Neural cell (in vitro differentiated cells): Measurements from ENCODE around the gene UMAD1. TPM values are rescaled to one million over a fixed set of nuclear protein-coding genes. Genes with fewer than 3 reads are reported as not detected.

Experiments used
- H2AFZ ChIP-seq: fragments of 200-600, 300-800 bp; sonication (generic), shearing (Covaris generic); 2 replicates; pipeline ENCODE4 v1.6.0; 2014; ENCODE audit warnings: low read depth, mild to moderate bottlenecking, antibody characterized with exemption, low read length, moderate library complexity
- H3F3A ChIP-seq: fragments of 200-600 bp; shearing (Covaris generic); 2 replicates; pipeline ENCODE4 v1.6.1; 2016; ENCODE audit warnings: mild to moderate bottlenecking, moderate library complexity, mixed read lengths, antibody characterized with exemption, low read length; ENCODE audit not compliant: insufficient read depth, poor library complexity, severe bottlenecking
- H3K27ac ChIP-seq: fragments of 200-600, 300-800 bp; sonication (generic), shearing (Covaris generic); 2 replicates; pipeline ENCODE4 v1.5.1; 2014; ENCODE audit warnings: mild to moderate bottlenecking, low read length, moderate library complexity
- H3K27me3 ChIP-seq: fragments of 300-800, 200-600 bp; sonication (generic), shearing (Covaris generic); 2 replicates; pipeline ENCODE4 v1.6.0; 2014; ENCODE audit warnings: mild to moderate bottlenecking, low read depth, low read length, moderate library complexity; ENCODE audit not compliant: insufficient read depth
- H3K36me3 ChIP-seq: fragments of 300-800, 200-600 bp; sonication (generic), shearing (Covaris generic); 2 replicates; pipeline ENCODE4 v1.5.1; 2014; ENCODE audit warnings: mild to moderate bottlenecking, antibody characterized with exemption, low read length, moderate library complexity; ENCODE audit not compliant: insufficient read depth
- H3K4me2 ChIP-seq: fragments of 300-800, 200-600 bp; sonication (generic), shearing (Covaris generic); 2 replicates; pipeline ENCODE4 v1.6.0; 2014; ENCODE audit warnings: mild to moderate bottlenecking, low read length
- H3K4me3 ChIP-seq: fragments of 300-800, 200-600 bp; sonication (generic), shearing (Covaris generic); 2 replicates; pipeline ENCODE4 v1.5.1; 2014; ENCODE audit warnings: mild to moderate bottlenecking, low read length, moderate library complexity
- H3K79me2 ChIP-seq: fragments of 200-600 bp; shearing (Covaris generic); replicated peaks from 2 replicates; pipeline ENCODE4 v1.6.0; 2014; ENCODE audit warnings: mild to moderate bottlenecking, low read length, moderate library complexity; ENCODE audit not compliant: insufficient read depth
- H3K9ac ChIP-seq: fragments of 300-800, 200-600 bp; sonication (generic), shearing (Covaris generic); 2 replicates; pipeline ENCODE4 v1.6.1; 2016; ENCODE audit warnings: mild to moderate bottlenecking, low read length, mixed read lengths
- H3K9me2 ChIP-seq: fragments of 200-600 bp; shearing (Covaris generic); 2 replicates; pipeline ENCODE4 v1.6.1; 2016; ENCODE audit warnings: mild to moderate bottlenecking, low read length, mixed read lengths; ENCODE audit not compliant: insufficient read depth
- H3K9me3 ChIP-seq: fragments of 200-600, 300-800 bp; sonication (generic), shearing (Covaris generic); 2 replicates; pipeline ENCODE4 v1.6.1; 2016; ENCODE audit warnings: mild to moderate bottlenecking, mixed run types, low read length, moderate library complexity, mixed read lengths
- H4K20me1 ChIP-seq: fragments of 200-600 bp; shearing (Covaris generic); 2 replicates; pipeline ENCODE4 v1.6.1; 2016; ENCODE audit warnings: mild to moderate bottlenecking, mixed run types; ENCODE audit not compliant: insufficient read depth
- CTCF ChIP-seq: fragments of 450-650 bp; IDR thresholded peaks from 2 replicates; pipeline ENCODE4 v1.5.1; 2014; ENCODE audit warnings: antibody characterized with exemption, mild to moderate bottlenecking, moderate library complexity; ENCODE audit not compliant: poor library complexity, severe bottlenecking
- EP300 ChIP-seq: fragments of 450-650 bp; conservative IDR thresholded peaks from 2 replicates; pipeline ENCODE4 v1.6.1; 2014; ENCODE audit warnings: antibody characterized with exemption, mild to moderate bottlenecking, moderate library complexity; ENCODE audit not compliant: poor library complexity, severe bottlenecking
- EZH2 ChIP-seq: fragments of 200-600, 300-800 bp; shearing (Covaris generic), sonication (generic); IDR thresholded peaks from 2 replicates; pipeline ENCODE4 v1.6.1; 2014; ENCODE audit warnings: antibody characterized with exemption, low read length, borderline replicate concordance, mild to moderate bottlenecking; ENCODE audit not compliant: insufficient read depth, poor library complexity, severe bottlenecking
- MXI1 ChIP-seq: fragments of 450-650 bp; conservative IDR thresholded peaks from 2 replicates; pipeline ENCODE4 v1.6.1; 2014; ENCODE audit warnings: antibody characterized with exemption, mild to moderate bottlenecking; ENCODE audit not compliant: poor library complexity, severe bottlenecking
- POLR2AphosphoS5 ChIP-seq: IDR thresholded peaks from 2 replicates; pipeline ENCODE4 v1.6.1; 2012
- RAD21 ChIP-seq: fragments of 450-650 bp; conservative IDR thresholded peaks from 2 replicates; pipeline ENCODE4 v1.6.1; 2014; ENCODE audit warnings: antibody characterized with exemption, mild to moderate bottlenecking, moderate library complexity
- SMC3 ChIP-seq: fragments of 450-650 bp; conservative IDR thresholded peaks from 2 replicates; pipeline ENCODE4 v1.6.1; 2014; ENCODE audit warnings: antibody characterized with exemption, mild to moderate bottlenecking, moderate library complexity; ENCODE audit not compliant: poor library complexity
- TAF1 ChIP-seq: IDR thresholded peaks from 2 replicates; pipeline ENCODE4 v1.6.1; 2012; ENCODE audit warnings: low read depth
- polyA plus RNA-seq: library from polyadenylated mRNA; depleted of rRNA; stranded (reverse); fragments of >200 nt; gene quantifications from 2 replicates; pipeline ENCODE4 v1.2.3, GENCODE V29; 2014
- TF ChIP-seq, protein P1 (sequence below): IDR thresholded peaks from 2 replicates; pipeline ENCODE4 v1.6.1; 2012; ENCODE audit warnings: borderline replicate concordance

Gene UMAD1
- polyA plus RNA-seq, 1 donor from 2014 or later = 14.7 TPM

- no peaks in the 10 kb centered on the region for H3K9me2 ChIP-seq
- H3K27me3 ChIP-seq = no peaks in the 10 kb centered on the region
- H4K20me1 ChIP-seq = no peaks in the 10 kb centered on the region
- H3K4me3 ChIP-seq = no peak overlapping the region
- no peaks in the 10 kb centered on the region for H3K79me2 ChIP-seq
- H3K9me3 ChIP-seq = no peaks in the 10 kb centered on the region
- H3K9ac ChIP-seq = no peak overlapping the region
- H2AFZ ChIP-seq = no peak overlapping the region
- no peak overlapping the region for H3K4me2 ChIP-seq
- no peaks in the 10 kb centered on the region for H3K36me3 ChIP-seq
- no peak overlapping the region for H3K27ac ChIP-seq
- TF ChIP-seq MXI1 = no peak
- no peaks in the 10 kb centered on the region for H3F3A ChIP-seq
Measured at GRCh38 chr7:7699380-7699779, 58.8 kb downstream of the UMAD1 start.

DNA sequence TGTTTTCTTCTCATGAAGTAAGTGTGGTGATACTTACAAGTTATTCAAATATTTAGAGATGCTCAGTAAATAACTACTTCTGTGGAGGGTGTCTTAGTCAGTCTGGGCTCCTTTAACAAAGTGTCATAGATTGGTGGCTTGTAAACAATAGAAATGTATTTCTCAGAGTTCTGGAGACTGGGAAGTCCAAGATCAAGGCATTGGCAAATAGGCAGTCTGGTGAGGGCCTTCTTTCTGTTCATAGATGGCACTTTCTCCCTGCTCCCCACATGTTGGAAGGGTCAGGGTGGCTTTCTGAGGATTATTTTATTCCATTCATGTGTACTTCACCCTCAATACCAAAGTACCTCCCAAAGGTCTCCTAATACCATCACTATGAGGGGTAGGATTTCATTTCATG is 59.4 kb downstream of the UMAD1 start:
- Histone ChIP-seq H3K4me3 (no peak overlapping the region), H3K36me3 (no peaks in the 10 kb centered on the region), H3K9me3 (no peaks in the 10 kb centered on the region), H3F3A (no peaks in the 10 kb centered on the region), H3K9ac (no peak overlapping the region), H3K27me3 (no peaks in the 10 kb centered on the region), H3K4me2 (no peak overlapping the region), H3K79me2 (no peaks in the 10 kb centered on the region), H3K27ac (no peak overlapping the region), H3K9me2 (no peaks in the 10 kb centered on the region), H2AFZ (no peak overlapping the region), H4K20me1 (no peaks in the 10 kb centered on the region)
- TF ChIP-seq EP300 = no peak

DNA sequence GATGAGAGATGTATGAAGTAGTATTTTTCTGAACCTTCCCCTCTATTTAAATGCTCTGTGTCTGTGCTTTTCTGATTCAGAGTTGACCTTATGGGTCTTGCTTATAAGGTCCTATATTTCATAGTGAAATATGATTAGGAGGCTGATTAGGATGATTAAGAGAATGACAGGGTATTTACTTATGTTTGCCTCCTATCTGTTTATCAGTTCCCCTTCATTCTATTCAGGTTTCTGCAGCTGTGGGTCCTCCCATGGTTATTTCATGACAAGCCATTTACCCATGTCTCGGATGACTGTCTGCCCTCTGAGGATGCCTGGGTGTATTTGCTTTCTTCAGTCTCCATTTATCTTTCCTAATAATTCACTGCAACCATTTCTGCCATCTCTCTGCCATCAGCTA is 61.0 kb downstream of the UMAD1 start:
- Histone ChIP-seq H3K4me3 (no peak overlapping the region), H2AFZ (no peak overlapping the region), H3K9me2 (no peaks in the 10 kb centered on the region), H3K36me3 (no peaks in the 10 kb centered on the region), H3K4me2 (no peak overlapping the region), H3K9ac (no peak overlapping the region), H3K79me2 (no peaks in the 10 kb centered on the region), H3F3A (no peaks in the 10 kb centered on the region), H4K20me1 (no peaks in the 10 kb centered on the region), H3K27ac (no peak overlapping the region), H3K9me3 (no peaks in the 10 kb centered on the region), H3K27me3 (no peaks in the 10 kb centered on the region)
- TF ChIP-seq, protein P1, sequence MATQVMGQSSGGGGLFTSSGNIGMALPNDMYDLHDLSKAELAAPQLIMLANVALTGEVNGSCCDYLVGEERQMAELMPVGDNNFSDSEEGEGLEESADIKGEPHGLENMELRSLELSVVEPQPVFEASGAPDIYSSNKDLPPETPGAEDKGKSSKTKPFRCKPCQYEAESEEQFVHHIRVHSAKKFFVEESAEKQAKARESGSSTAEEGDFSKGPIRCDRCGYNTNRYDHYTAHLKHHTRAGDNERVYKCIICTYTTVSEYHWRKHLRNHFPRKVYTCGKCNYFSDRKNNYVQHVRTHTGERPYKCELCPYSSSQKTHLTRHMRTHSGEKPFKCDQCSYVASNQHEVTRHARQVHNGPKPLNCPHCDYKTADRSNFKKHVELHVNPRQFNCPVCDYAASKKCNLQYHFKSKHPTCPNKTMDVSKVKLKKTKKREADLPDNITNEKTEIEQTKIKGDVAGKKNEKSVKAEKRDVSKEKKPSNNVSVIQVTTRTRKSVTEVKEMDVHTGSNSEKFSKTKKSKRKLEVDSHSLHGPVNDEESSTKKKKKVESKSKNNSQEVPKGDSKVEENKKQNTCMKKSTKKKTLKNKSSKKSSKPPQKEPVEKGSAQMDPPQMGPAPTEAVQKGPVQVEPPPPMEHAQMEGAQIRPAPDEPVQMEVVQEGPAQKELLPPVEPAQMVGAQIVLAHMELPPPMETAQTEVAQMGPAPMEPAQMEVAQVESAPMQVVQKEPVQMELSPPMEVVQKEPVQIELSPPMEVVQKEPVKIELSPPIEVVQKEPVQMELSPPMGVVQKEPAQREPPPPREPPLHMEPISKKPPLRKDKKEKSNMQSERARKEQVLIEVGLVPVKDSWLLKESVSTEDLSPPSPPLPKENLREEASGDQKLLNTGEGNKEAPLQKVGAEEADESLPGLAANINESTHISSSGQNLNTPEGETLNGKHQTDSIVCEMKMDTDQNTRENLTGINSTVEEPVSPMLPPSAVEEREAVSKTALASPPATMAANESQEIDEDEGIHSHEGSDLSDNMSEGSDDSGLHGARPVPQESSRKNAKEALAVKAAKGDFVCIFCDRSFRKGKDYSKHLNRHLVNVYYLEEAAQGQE = no peak
- TF ChIP-seq CTCF = no peak
- no peak for TF ChIP-seq EP300
- TF ChIP-seq TAF1 = no peak
- no peak for TF ChIP-seq MXI1
- no peak for TF ChIP-seq EZH2
- no peak for TF ChIP-seq POLR2AphosphoS5
- no peak for TF ChIP-seq SMC3
- no peak for TF ChIP-seq RAD21
